Measurements from ENCODE around the gene TMEM132E.

GRCh38 chr17:34645594-34645993 is 66.2 kb downstream of the TMEM132E start:
- TF ChIP-seq HOXB13 (CRISPR knock-in tag; IDR thresholded peaks at IDR 0.05; ENCODE audit: low read depth), result no peak
- TF ChIP-seq RFX5 (IDR thresholded peaks at IDR 0.05), result no peak
- no peak for TF ChIP-seq CTCF (IDR thresholded peaks at IDR 0.05)
- no peak for TF ChIP-seq POLR2A (IDR thresholded peaks at IDR 0.05; ENCODE audit: low read length)
